ENCODE measurements around the gene RAB5A. TPM values are rescaled to one million over a fixed set of nuclear protein-coding genes. Genes with fewer than 3 reads are reported as not detected.

RAB5A gene
- total and polyA plus RNA-seq, 4 donors: 36.8 to 91.1 (median 48.2) TPM

DNA sequence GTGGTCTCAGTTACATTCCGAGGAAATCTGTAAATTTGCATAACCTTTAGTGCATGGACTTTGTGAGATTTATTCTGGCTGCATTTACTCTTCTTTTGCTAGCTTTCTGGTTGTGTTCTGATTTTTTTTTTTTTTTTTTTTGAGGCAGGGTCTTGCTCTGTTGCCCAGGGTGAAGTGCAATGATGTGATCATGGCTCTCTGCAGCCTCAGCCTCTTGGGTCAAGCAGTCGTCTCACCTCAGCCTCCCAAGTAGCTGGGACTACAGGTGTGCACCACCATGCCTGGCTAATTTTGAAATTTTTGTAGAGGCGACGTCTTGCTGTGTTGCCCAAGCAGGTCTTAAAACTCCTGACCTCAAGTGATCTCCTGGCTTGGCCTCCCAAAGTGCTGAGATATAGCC lies 12.6 kb downstream of the RAB5A start:
- Histone ChIP-seq H3K4me3 (no peak overlapping the region), H3K9me3 (ENCODE audit: control insufficient read depth in 4 of 4, insufficient read depth in 3 of 4, low read length in 3 of 4) (no peaks in the 10 kb centered on the region), H3K36me3 (ENCODE audit: control insufficient read depth in 4 of 4, insufficient read depth in 4 of 4, low read length in 4 of 4) (peaks cover 4 to 8% (median 6%) of the 10 kb centered on the region in 4 donors), H3K27me3 (ENCODE audit: control insufficient read depth in 3 of 3, insufficient read depth in 3 of 3, low read length in 2 of 3) (no peaks in the 10 kb centered on the region), H3K9ac (ENCODE audit: insufficient read depth in 1 of 2, low read length in 2 of 2) (no peak overlapping the region), H3K4me1 (ENCODE audit: control insufficient read depth in 5 of 5, insufficient read depth in 5 of 5, low read length in 5 of 5) (peaks cover 0 to 19% (median 5%) of the 10 kb centered on the region in 5 donors), H3K27ac (ENCODE audit: low read depth in 1 of 2, low read length in 1 of 2) (no peak overlapping the region)
- DNase-seq (no peak), ATAC-seq (ENCODE audit: insufficient read depth, low FRiP score) (no peak)
- TF ChIP-seq, protein P1, sequence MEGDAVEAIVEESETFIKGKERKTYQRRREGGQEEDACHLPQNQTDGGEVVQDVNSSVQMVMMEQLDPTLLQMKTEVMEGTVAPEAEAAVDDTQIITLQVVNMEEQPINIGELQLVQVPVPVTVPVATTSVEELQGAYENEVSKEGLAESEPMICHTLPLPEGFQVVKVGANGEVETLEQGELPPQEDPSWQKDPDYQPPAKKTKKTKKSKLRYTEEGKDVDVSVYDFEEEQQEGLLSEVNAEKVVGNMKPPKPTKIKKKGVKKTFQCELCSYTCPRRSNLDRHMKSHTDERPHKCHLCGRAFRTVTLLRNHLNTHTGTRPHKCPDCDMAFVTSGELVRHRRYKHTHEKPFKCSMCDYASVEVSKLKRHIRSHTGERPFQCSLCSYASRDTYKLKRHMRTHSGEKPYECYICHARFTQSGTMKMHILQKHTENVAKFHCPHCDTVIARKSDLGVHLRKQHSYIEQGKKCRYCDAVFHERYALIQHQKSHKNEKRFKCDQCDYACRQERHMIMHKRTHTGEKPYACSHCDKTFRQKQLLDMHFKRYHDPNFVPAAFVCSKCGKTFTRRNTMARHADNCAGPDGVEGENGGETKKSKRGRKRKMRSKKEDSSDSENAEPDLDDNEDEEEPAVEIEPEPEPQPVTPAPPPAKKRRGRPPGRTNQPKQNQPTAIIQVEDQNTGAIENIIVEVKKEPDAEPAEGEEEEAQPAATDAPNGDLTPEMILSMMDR (IDR thresholded peaks at IDR 0.05; ENCODE audit: control extremely low read depth, extremely low read depth): no peak
- WGBS, 2 donors: 71 to 72% methylated on average over 4 of the region's 4 CpGs

DNA sequence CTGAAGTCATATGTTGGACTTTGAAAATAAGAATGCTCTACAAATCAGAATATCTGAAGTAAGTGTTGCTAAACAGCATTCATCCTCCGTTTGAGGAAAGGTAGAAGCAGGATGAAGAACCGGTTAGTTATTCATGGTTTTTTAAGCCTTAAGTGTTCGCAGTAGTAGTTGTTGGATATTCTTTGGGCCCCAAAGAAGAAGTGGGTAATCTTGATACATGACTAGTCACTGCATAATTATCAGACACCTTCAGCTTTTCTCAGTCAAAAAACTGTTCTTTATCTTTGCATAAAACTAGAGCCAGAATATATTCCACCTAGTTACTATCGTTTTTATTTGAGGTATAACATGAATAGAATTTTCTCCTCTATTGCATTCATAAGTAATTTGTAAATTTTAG lies 13.8 kb downstream of the RAB5A start:
- Histone ChIP-seq H3K27ac (ENCODE audit: low read depth in 1 of 2, low read length in 1 of 2) (no peak overlapping the region), H3K9ac (ENCODE audit: insufficient read depth in 1 of 2, low read length in 2 of 2) (no peak overlapping the region), H3K36me3 (ENCODE audit: control insufficient read depth in 4 of 4, insufficient read depth in 4 of 4, low read length in 4 of 4) (peaks cover 0 to 4% (median 2%) of the 10 kb centered on the region in 4 donors), H3K9me3 (ENCODE audit: control insufficient read depth in 4 of 4, insufficient read depth in 3 of 4, low read length in 3 of 4) (no peaks in the 10 kb centered on the region), H3K27me3 (ENCODE audit: control insufficient read depth in 3 of 3, insufficient read depth in 3 of 3, low read length in 2 of 3) (no peaks in the 10 kb centered on the region), H3K4me3 (no peak overlapping the region), H3K4me1 (ENCODE audit: control insufficient read depth in 5 of 5, insufficient read depth in 5 of 5, low read length in 5 of 5) (peaks cover 0 to 20% (median 5%) of the 10 kb centered on the region in 5 donors)
- WGBS, 2 donors: 64 to 80% methylated on average over 4 of the region's 4 CpGs
- TF ChIP-seq, protein P1 (IDR thresholded peaks at IDR 0.05; ENCODE audit: control extremely low read depth, extremely low read depth): no peak
- ATAC-seq (ENCODE audit: insufficient read depth, low FRiP score) (no peak), DNase-seq (no peak)

DNA sequence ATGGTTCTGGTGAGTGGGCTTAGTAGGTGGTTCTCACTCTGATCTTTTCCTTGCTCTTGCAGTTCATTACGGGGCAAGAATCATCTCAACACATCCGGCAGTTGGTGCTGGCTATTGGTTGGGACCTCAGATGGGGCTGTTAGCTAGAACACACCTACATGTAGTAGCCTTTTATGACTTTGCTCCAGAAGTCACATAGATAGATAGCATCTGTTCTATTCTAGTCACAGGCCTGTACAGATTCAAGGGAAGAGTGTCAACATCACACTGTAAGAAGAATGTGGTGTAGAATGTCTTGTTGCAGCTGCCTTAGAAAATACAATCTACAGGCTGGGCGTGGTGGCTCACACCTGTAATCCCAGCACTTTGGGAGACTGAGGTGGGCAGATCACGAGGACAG lies 15.1 kb downstream of the RAB5A start:
- no peaks in the 10 kb centered on the region for H3K27me3 ChIP-seq (ENCODE audit: control insufficient read depth in 3 of 3, insufficient read depth in 3 of 3, low read length in 2 of 3)
- TF ChIP-seq, protein P1 (IDR thresholded peaks at IDR 0.05; ENCODE audit: control extremely low read depth, extremely low read depth): no peak
- peaks cover 0 to 22% (median 6%) of the 10 kb centered on the region in 5 donors for H3K4me1 ChIP-seq (ENCODE audit: control insufficient read depth in 5 of 5, insufficient read depth in 5 of 5, low read length in 5 of 5)
- no peak overlapping the region for H3K27ac ChIP-seq (ENCODE audit: low read depth in 1 of 2, low read length in 1 of 2)
- H3K9ac ChIP-seq (ENCODE audit: insufficient read depth in 1 of 2, low read length in 2 of 2): no peak overlapping the region
- H3K4me3 ChIP-seq: no peak overlapping the region
- peaks cover 0 to 4% (median 0%) of the 10 kb centered on the region in 4 donors for H3K36me3 ChIP-seq (ENCODE audit: control insufficient read depth in 4 of 4, insufficient read depth in 4 of 4, low read length in 4 of 4)
- ATAC-seq (ENCODE audit: insufficient read depth, low FRiP score) (no peak), DNase-seq (no peak)
- WGBS, 2 donors: 98% methylated on average over 4 of the region's 4 CpGs
- H3K9me3 ChIP-seq (ENCODE audit: control insufficient read depth in 4 of 4, insufficient read depth in 3 of 4, low read length in 3 of 4): no peaks in the 10 kb centered on the region

GRCh38 chr3:19967208-19967607 lies 20.3 kb downstream of the RAB5A start:
- TF ChIP-seq, protein P1 (IDR thresholded peaks at IDR 0.05; ENCODE audit: control extremely low read depth, extremely low read depth): no peak
- H3K27me3 ChIP-seq (ENCODE audit: control insufficient read depth in 3 of 3, insufficient read depth in 3 of 3, low read length in 2 of 3): no peaks in the 10 kb centered on the region
- no peak overlapping the region for H3K27ac ChIP-seq (ENCODE audit: low read depth in 1 of 2, low read length in 1 of 2)
- peaks cover 0 to 5% (median under 1%) of the 10 kb centered on the region in 4 donors for H3K36me3 ChIP-seq (ENCODE audit: control insufficient read depth in 4 of 4, insufficient read depth in 4 of 4, low read length in 4 of 4)
- WGBS, 2 donors: 94 to 95% methylated on average over 6 of the region's 6 CpGs
- no peak overlapping the region for H3K4me3 ChIP-seq
- H3K9ac ChIP-seq (ENCODE audit: insufficient read depth in 1 of 2, low read length in 2 of 2): no peak overlapping the region
- DNase-seq (no peak), ATAC-seq (ENCODE audit: insufficient read depth, low FRiP score) (no peak)
- no peaks in the 10 kb centered on the region for H3K9me3 ChIP-seq (ENCODE audit: control insufficient read depth in 4 of 4, insufficient read depth in 3 of 4, low read length in 3 of 4)
- peaks cover 0 to 11% (median 3%) of the 10 kb centered on the region in 5 donors for H3K4me1 ChIP-seq (ENCODE audit: control insufficient read depth in 5 of 5, insufficient read depth in 5 of 5, low read length in 5 of 5)
